ENCODE measurements around the gene MMD.

Gene MMD

DNA sequence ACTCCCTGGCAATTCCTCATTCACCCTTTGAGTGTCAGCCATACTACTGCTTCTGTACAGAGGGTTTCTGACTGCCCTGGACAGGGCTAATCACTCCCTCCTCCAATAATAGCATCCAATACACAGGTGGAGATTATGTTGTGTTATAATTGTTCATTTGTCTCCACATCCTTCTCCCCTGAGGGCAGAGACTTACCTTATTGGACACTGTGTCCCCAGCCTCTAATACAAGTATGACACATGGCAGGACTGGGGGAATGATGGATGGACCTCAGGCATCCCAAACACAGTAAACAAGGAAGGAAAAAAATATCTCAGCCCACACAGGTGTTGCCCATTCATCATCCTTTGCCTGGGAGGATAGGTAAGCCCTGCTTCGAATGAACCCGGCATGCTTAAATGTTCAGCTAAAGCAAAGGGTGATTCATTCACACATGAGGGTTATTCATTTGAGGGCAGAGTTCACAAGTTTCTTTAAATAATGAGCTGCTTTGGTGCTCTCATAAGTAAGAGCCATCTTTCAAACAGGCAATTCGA, 34.8 kb downstream of the MMD start:
- no peak overlapping the region for H3K27ac ChIP-seq
- TF ChIP-seq ZFX (IDR thresholded peaks at IDR 0.05; ENCODE audit: borderline replicate concordance) (no peak), CTCF (IDR thresholded peaks at IDR 0.05) (no peak)

DNA sequence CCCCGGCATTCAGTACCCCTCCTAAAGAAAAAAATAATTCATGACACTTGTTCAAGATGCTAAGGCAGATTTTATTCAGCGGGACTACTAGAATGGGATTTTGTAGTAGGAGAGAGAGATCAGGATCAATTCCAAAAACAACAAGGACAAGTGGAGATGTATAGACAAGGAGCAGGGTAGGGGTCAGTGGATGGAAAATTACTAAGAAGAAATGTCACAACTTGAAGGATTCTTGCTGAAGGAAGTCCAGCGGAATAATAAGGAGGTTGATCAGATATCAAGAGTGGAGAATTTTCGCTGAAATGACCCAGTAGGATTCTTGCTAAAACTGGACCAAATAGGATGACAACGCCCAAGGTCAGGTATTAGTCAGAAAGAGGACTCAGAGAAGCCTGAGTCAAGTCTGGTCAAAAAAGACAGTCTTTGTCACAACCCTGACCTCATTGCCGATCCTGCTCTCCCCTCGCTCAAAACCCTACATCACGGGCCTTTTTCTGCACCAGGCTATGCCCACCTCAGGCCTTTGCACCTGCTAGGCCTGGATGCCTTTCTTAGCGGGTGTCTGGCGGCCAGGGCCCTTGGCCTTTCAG, 36.9 kb downstream of the MMD start:
- H3K27ac ChIP-seq = no peak overlapping the region
- TF ChIP-seq CTCF (IDR thresholded peaks at IDR 0.05) (no peak), ZFX (IDR thresholded peaks at IDR 0.05; ENCODE audit: borderline replicate concordance) (no peak)

DNA sequence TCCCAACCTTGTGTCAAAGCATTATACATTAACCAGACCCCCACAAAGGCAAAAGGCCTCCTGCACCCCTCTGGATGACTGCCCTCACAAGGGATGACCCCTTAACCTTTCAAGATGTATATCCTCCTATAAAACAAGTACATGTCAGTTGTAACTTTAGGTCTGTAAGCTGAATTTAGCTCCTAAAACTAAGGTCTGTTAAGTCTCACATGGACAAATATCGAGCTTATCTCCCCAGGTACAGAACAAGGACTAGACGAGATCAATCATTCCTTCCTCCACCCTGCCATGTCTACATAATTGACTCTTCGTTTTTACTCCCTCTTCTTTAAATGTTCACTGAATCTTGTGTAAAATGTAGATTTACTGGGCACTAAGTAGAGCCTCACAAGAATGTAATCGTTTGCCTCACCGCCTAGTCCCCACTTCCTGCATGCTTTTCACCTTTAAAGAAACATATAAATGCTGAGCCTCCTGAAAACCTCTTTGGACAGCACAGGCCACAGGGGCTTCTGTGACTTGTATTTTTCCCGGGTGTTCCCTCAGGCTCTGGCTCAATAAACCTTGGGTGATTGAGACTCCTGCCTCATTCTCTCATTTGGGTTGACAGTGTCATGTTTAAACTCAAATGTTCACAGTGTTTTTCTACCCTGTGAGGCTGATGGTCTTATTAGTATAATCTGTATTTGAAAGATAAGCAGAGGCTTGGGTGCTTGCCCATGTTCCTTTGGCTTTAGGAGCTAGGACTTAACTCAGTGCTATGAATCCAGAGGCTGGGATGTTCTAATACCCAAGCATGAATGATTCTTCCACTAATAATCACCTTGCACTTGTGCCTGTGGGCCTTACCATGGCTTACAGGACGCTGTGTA, 37.6 kb downstream of the MMD start:
- TF ChIP-seq ZFX (IDR thresholded peaks at IDR 0.05; ENCODE audit: borderline replicate concordance) (no peak), CTCF (IDR thresholded peaks at IDR 0.05) (no peak)
- no peak overlapping the region for H3K27ac ChIP-seq

GRCh38 chr17:55381017-55381770, 40.4 kb downstream of the MMD start:
- no peak overlapping the region for H3K27ac ChIP-seq
- TF ChIP-seq ZFX (IDR thresholded peaks at IDR 0.05; ENCODE audit: borderline replicate concordance) (no peak), CTCF (IDR thresholded peaks at IDR 0.05) (no peak)

DNA sequence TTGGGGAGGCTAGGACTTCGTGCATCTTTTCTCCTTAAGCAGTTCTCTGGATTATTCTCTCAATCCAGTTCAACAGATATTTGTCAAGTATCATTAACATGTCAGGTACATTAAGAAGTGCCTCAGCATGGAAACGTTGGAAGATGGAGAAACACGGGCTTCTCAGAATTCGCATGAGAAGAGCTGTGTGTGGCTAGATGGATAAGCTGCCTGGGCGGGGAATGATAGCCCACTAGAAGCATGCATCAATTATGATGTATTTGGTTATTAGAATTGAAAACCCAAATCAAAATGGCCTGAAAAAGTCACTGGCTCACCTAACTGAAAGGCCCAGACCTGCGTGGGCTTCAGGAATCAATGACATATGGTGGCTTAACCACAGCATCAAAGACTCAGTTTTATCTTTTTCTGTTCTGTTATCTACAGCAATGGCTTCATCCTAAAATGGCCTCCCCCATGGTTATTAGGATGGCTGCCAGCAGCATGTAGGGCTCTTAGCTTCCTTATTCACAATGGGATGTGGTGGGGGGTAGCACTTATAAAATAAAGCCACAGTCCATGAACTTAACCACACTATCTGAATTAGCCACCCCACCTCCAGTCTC, 43.9 kb downstream of the MMD start:
- H3K27ac ChIP-seq = no peak overlapping the region
- TF ChIP-seq ZFX (IDR thresholded peaks at IDR 0.05; ENCODE audit: borderline replicate concordance) = no peak
- TF ChIP-seq CTCF (IDR thresholded peaks at IDR 0.05) = no peak

GRCh38 chr17:55368706-55369105, 52.9 kb downstream of the MMD start:
- TF ChIP-seq ZFX (IDR thresholded peaks at IDR 0.05; ENCODE audit: borderline replicate concordance) (no peak), CTCF (IDR thresholded peaks at IDR 0.05) (no peak)
- no peak overlapping the region for H3K27ac ChIP-seq
